Body of pancreas (tissue), 4 donors: ENCODE data around the gene CDK4. TPM values are rescaled to one million over a fixed set of nuclear protein-coding genes. Genes with fewer than 3 reads are reported as not detected.

Source experiments
- ATAC-seq: fragments of 150-250 bp; one replicate; pipeline ENCODE4 v1.9.1; 2016
- DNase-seq, 4 donors: peaks; one replicate each; pipeline ENCODE4 v3.0.0-alpha.2; 2019
- H3K27ac ChIP-seq, 4 donors: fragments of 200-600 bp; sonication (generic); 1 replicate in 3 of 4; 2 replicates in 1 of 4; pipeline versions ENCODE4 v1.5.1 to v1.6.1; 2016 to 2019; ENCODE audit warnings: mild to moderate bottlenecking in 1 of 4, mixed read lengths in 1 of 4, moderate library complexity in 1 of 4
- H3K27me3 ChIP-seq, 2 donors: fragments of 200-600 bp; sonication (generic); one replicate each; pipeline ENCODE4 v1.6.0; 2016; ENCODE audit warnings: mild to moderate bottlenecking in 1 of 2
- H3K36me3 ChIP-seq, 2 donors: fragments of 200-600 bp; sonication (generic); replicated peaks in 1 of 2; 2 replicates each; pipeline ENCODE4 v1.5.1; 2016; ENCODE audit warnings: low read depth in 2 of 2; ENCODE audit not compliant: insufficient read depth in 1 of 2
- H3K4me1 ChIP-seq: fragments of 200-600 bp; sonication (generic); one replicate; pipeline ENCODE4 v1.6.0; 2016
- H3K4me3 ChIP-seq, 2 donors: fragments of 200-600 bp; sonication (generic); 1 replicate in 1 of 2; 2 replicates in 1 of 2; pipeline ENCODE4 v1.5.1; 2016 to 2019
- H3K9me3 ChIP-seq, 3 donors: fragments of 200-600 bp; sonication (generic); 1 replicate in 2 of 3; 2 replicates in 1 of 3; pipeline ENCODE4 v1.5.1; 2016
- CTCF ChIP-seq, 7 experiments: fragments of 450-650 bp in 4 of 7; fragments of 200-600 bp in 3 of 7; sonication (generic) in 3 of 7; IDR thresholded peaks; one replicate each; pipeline ENCODE4 v1.5.1; 2016 to 2019; ENCODE audit warnings: antibody characterized with exemption in 7 of 7
- POLR2A ChIP-seq, 3 donors: fragments of 450-650 bp; IDR thresholded peaks; one replicate each; pipeline ENCODE4 v1.6.1; 2016; ENCODE audit warnings: antibody characterized with exemption in 3 of 3, mild to moderate bottlenecking in 2 of 3
- WGBS, 2 donors: methylation state at CpG; one replicate each; pipeline ENCODE4 v1.1.5; 2017; 5-methylcytosine and 5-hydroxymethylcytosine counted together
- intact Hi-C: fragments of 100-400 bp; cut with DNase I; formaldehyde crosslinking; loops from one replicate; pipeline ENCODE4 v1.15.1; 2023
- total RNA-seq, 2 donors: library from RNA; depleted of rRNA; stranded (reverse); fragments of >200 nt; gene quantifications; one replicate each; pipeline ENCODE4 v1.1.0, GENCODE V29; 2016

Gene CDK4
- total RNA-seq, 2 donors from 2014 or later = 27.0 to 81.2 TPM

- DNase-seq (no peak), ATAC-seq (no peak)
- intact Hi-C loops = no loop called here
- WGBS, 2 donors = 4 to 21% methylated on average over 32 to 34 of the region's 36 CpGs
- H3K36me3 ChIP-seq = no peaks in the 10 kb centered on the region
- no peaks in the 10 kb centered on the region for H3K9me3 ChIP-seq
- peaks cover 31% of the 10 kb centered on the region for H3K4me1 ChIP-seq
- TF ChIP-seq CTCF (IDR thresholded peaks at IDR 0.05) = no peak
- TF ChIP-seq POLR2A (IDR thresholded peaks at IDR 0.05) = no peak
- H3K4me3 ChIP-seq = no peak within 1 kb of the TSS
- H3K27me3 ChIP-seq = peaks cover 11 to 48% of the 10 kb centered on the region in 2 donors
- H3K27ac ChIP-seq = no peak within 1 kb of the TSS
Measured at GRCh38 chr12:57738661-57739237, 13.4 kb downstream of the CDK4 start, which contains the start of gene AGAP2. Gene AGAP2, minus strand, starts transcription at chr12:57738742. Its CDS starts 496 bp downstream, at chr12:57738246.

GRCh38 chr12:57737467-57738460, 14.3 kb downstream of the CDK4 start:
- no peak overlapping the region for H3K27ac ChIP-seq
- TF ChIP-seq CTCF (IDR thresholded peaks at IDR 0.05) (peak in 4 of 7 experiments; percentile 8 to 21 (median 12)), POLR2A (IDR thresholded peaks at IDR 0.05) (no peak)
- no peaks in the 10 kb centered on the region for H3K9me3 ChIP-seq
- no peaks in the 10 kb centered on the region for H3K36me3 ChIP-seq
- DNase-seq = peak in 1 of 4 donors; percentile 38
- intact Hi-C loops = no loop called here
- peaks cover 11 to 48% of the 10 kb centered on the region in 2 donors for H3K27me3 ChIP-seq
- H3K4me3 ChIP-seq = no peak overlapping the region
- 15% methylated on average over 72 of the region's 110 CpGs; no CpG with 5 or more reads in 1 of the 2 donors for WGBS, 2 donors
- peak; percentile 26 for ATAC-seq
- peaks cover 31% of the 10 kb centered on the region for H3K4me1 ChIP-seq

DNA sequence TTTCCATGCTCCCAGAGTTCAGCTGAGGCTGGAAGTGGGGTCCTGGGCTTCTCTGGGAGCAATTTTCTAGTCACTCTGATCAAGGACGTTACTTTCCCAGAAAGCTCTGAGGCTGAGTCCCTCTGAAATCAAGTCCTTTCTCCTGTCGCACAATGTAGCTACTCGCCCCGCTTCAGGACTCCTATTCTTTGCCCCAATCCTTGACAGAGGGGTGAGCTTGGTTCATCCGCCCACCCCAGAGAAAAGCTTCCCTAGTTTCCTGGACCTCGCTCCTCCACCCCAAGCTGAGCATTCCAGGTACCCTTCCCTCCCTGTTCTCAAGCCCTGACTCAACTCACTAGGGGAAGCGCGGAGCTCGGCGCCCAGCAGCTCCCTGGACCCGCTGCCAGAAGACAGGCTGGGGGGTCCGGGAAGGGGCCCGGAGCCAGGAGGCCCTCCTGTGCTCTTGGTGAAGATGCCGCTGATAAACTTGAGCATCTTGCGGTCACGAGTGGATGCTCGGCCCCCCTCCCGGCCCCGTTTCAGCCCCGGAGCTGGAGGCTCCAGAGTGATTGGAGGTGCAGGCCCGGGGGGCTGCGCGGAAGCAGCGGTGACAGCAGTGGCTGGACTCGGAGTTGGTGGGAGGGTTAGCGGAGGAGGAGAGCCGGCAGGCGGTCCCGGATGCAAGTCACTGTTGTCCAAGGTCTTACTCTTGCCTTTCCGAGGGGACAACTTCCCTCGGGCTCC, 15.2 kb downstream of the CDK4 start:
- Histone ChIP-seq H3K27ac (no peak overlapping the region), H3K9me3 (no peaks in the 10 kb centered on the region), H3K4me3 (no peak overlapping the region), H3K36me3 (no peaks in the 10 kb centered on the region), H3K4me1 (peaks cover 31% of the 10 kb centered on the region), H3K27me3 (peaks cover 11 to 48% of the 10 kb centered on the region in 2 donors)
- no peak for TF ChIP-seq POLR2A (IDR thresholded peaks at IDR 0.05)
- TF ChIP-seq CTCF (IDR thresholded peaks at IDR 0.05) = no peak
- DNase-seq = no peak
- intact Hi-C loops = no loop called here
- 17 to 19% methylated on average over 23 to 31 of the region's 31 CpGs for WGBS, 2 donors
- ATAC-seq = no peak

GRCh38 chr12:57735952-57736740, 16.0 kb downstream of the CDK4 start:
- Histone ChIP-seq H3K9me3 (no peaks in the 10 kb centered on the region), H3K27me3 (peaks cover 11 to 48% of the 10 kb centered on the region in 2 donors), H3K36me3 (no peaks in the 10 kb centered on the region), H3K4me3 (no peak overlapping the region), H3K4me1 (peaks cover 31% of the 10 kb centered on the region), H3K27ac (no peak overlapping the region)
- intact Hi-C loops = no loop called here
- peak in 1 of 4 donors; percentile 25 for DNase-seq
- 17 to 18% methylated on average over 24 to 45 of the region's 49 CpGs for WGBS, 2 donors
- peak; percentile 19 for ATAC-seq
- TF ChIP-seq CTCF (IDR thresholded peaks at IDR 0.05) (peak in 1 of 7 experiments; percentile 11), POLR2A (IDR thresholded peaks at IDR 0.05) (no peak)
